Measurements from ENCODE around the gene DDI1. TPM values are rescaled to one million over a fixed set of nuclear protein-coding genes. Genes with fewer than 3 reads are reported as not detected.

The DDI1 gene
- total RNA-seq, 1 donor from 2014 or later = not detected

GRCh38 chr11:104078245-104078644 is 41.8 kb downstream of the DDI1 start:
- no peak for DNase-seq (ENCODE audit: low spot score)

- no peak for DNase-seq (ENCODE audit: low spot score)
These were observed 42.6 kb downstream of the DDI1 start for GRCh38 chr11:104078995-104079394.

- no peak for DNase-seq (ENCODE audit: low spot score)
These were observed 50.2 kb downstream of the DDI1 start for GRCh38 chr11:104086621-104087020.

Other genes starting within 250 kb of the DDI1 start
- gene PDGFD, start 127.5 kb downstream of the DDI1 start, total RNA-seq = 37.6 TPM

Data from mucosa of gallbladder (tissue), 1 donor.